GM21825 (cell line): ENCODE data around the gene DIS3.
"Not testable (repeated sequence)": the region's sequence is repeated elsewhere in the genome, so short reads cannot be mapped to it uniquely, and the experiment has no call there.

Experiments
- ATAC-seq: cut with Tn5 transposase; IDR thresholded peaks from one replicate; pipeline ENCODE4 v1.9.1; 2021; ENCODE audit warnings: mild to moderate bottlenecking, moderate library complexity; ENCODE audit not compliant: unreplicated experiment

Gene DIS3

GRCh38 chr13:72754111-72754510, 27.6 kb downstream of the DIS3 start:
- no peak for ATAC-seq

GRCh38 chr13:72751220-72751619, 30.5 kb downstream of the DIS3 start:
- no peak for ATAC-seq

- ATAC-seq = no peak
These were observed 36.4 kb downstream of the DIS3 start for GRCh38 chr13:72745260-72745659.

- no peak for ATAC-seq
These were observed 41.7 kb downstream of the DIS3 start for GRCh38 chr13:72740015-72740414.

GRCh38 chr13:72737033-72737432, 44.7 kb downstream of the DIS3 start:
- ATAC-seq = no peak

- no peak for ATAC-seq
These were observed 53.5 kb downstream of the DIS3 start for GRCh38 chr13:72728290-72728605.

- peak; percentile 96 for ATAC-seq
These were observed 54.0 kb downstream of the DIS3 start, which contains the start of the genes BORA and MZT1 for GRCh38 chr13:72727417-72728289. Gene BORA, plus strand, starts transcription at chr13:72727923. Its CDS starts 1,018 bp downstream, at chr13:72728941. Gene MZT1, minus strand, starts transcription at chr13:72727629. Its CDS starts 27 bp downstream, at chr13:72727602.

- peak; percentile 32 for ATAC-seq
These were observed 54.8 kb downstream of the DIS3 start for GRCh38 chr13:72726726-72727416.

GRCh38 chr13:72726185-72726584, 55.5 kb downstream of the DIS3 start:
- ATAC-seq = not testable (repeated sequence)

- no peak for ATAC-seq
These were observed 64.9 kb downstream of the DIS3 start for GRCh38 chr13:72716776-72717175.
